IMR-90 (cell line): ENCODE results near the gene ITSN2. TPM values are rescaled to one million over a fixed set of nuclear protein-coding genes. Genes with fewer than 3 reads are reported as not detected.

ENCODE experiments used
- ATAC-seq: fragments of 200-7000 bp; cut with Tn5 transposase; 2 replicates; pipeline ENCODE4 v1.9.1; 2020; ENCODE audit warnings: low read depth, mild to moderate bottlenecking, moderate library complexity
- BruUV-seq: library from RNA; stranded (reverse); fragments of 400-500 nt; replicated peaks from 2 replicates; lab custom pipeline; 2021; lab: Mats Ljungman, UMichigan
- CTCF ChIA-PET: fragments of 300-600 bp; formaldehyde crosslinking; extraction: SDS; loops from one replicate; lab custom pipeline; 2021; ENCODE audit warnings: antibody characterized with exemption; lab: Yijun Ruan, JAX
- POLR2A ChIA-PET: fragments of 300-600 bp; sonication (Branson Sonifier 250); formaldehyde crosslinking; loops from one replicate; lab custom pipeline; 2022; ENCODE audit warnings: antibody characterized with exemption; ENCODE audit not compliant: unreplicated experiment; lab: Charles Lee
- DNase-seq: peaks from one replicate; pipeline ENCODE4 v3.0.0; 2013
- H2AFZ ChIP-seq: replicated peaks from 2 replicates; pipeline ENCODE3; 2013; ENCODE audit warnings: low read length, mild to moderate bottlenecking; ENCODE audit not compliant: poor library complexity
- H2AK5ac ChIP-seq: 2 replicates; pipeline ENCODE4 v1.6.1; 2013; ENCODE audit warnings: low read depth, low read length, inconsistent platforms
- H2AK9ac ChIP-seq: replicated peaks from 2 replicates; pipeline ENCODE3; 2013; ENCODE audit warnings: mild to moderate bottlenecking, low read depth, low read length, moderate library complexity; ENCODE audit not compliant: poor library complexity
- H2BK120ac ChIP-seq: 2 replicates; pipeline ENCODE4 v1.6.1; 2013; ENCODE audit warnings: low read depth, low read length, inconsistent platforms
- H2BK15ac ChIP-seq: 3 replicates; pipeline ENCODE4 v1.6.1; 2013; ENCODE audit warnings: low read depth, low read length, inconsistent platforms
- H2BK20ac ChIP-seq: 2 replicates; pipeline ENCODE4 v1.6.1; 2013; ENCODE audit warnings: low read depth, mild to moderate bottlenecking, inconsistent platforms, low read length, moderate library complexity
- H2BK5ac ChIP-seq: 2 replicates; pipeline ENCODE4 v1.6.1; 2013; ENCODE audit warnings: mild to moderate bottlenecking, low read depth, low read length, inconsistent platforms; ENCODE audit not compliant: poor library complexity, severe bottlenecking
- H3K14ac ChIP-seq: replicated peaks from 2 replicates; pipeline ENCODE4 v1.6.1; 2013; ENCODE audit warnings: low read depth, low read length, inconsistent platforms
- H3K18ac ChIP-seq: 2 replicates; pipeline ENCODE4 v1.6.1; 2013; ENCODE audit warnings: low read depth, low read length, control low read depth
- H3K23ac ChIP-seq: 2 replicates; pipeline ENCODE4 v1.6.1; 2013; ENCODE audit warnings: low read depth, low read length, inconsistent platforms
- H3K27ac ChIP-seq: 2 replicates; pipeline ENCODE4 v1.5.1; 2013; ENCODE audit warnings: mild to moderate bottlenecking, control low read depth, low read length; ENCODE audit not compliant: insufficient read depth
- H3K27me3 ChIP-seq: 2 replicates; pipeline ENCODE4 v1.6.1; 2013; ENCODE audit warnings: low read length; ENCODE audit not compliant: control insufficient read depth, insufficient read depth
- H3K36me3 ChIP-seq: 2 replicates; pipeline ENCODE4 v1.6.1; 2013; ENCODE audit warnings: low read length, mixed read lengths; ENCODE audit not compliant: control insufficient read depth, insufficient read depth
- H3K4ac ChIP-seq: 2 replicates; pipeline ENCODE4 v1.6.1; 2013; ENCODE audit warnings: low read depth, low read length, inconsistent platforms
- H3K4me1 ChIP-seq: 2 replicates; pipeline ENCODE4 v1.6.1; 2013; ENCODE audit warnings: low read length, mixed read lengths; ENCODE audit not compliant: control insufficient read depth, insufficient read depth
- H3K4me2 ChIP-seq: 2 replicates; pipeline ENCODE4 v1.6.1; 2013; ENCODE audit warnings: low read depth, mild to moderate bottlenecking, control low read depth, low read length, moderate library complexity
- H3K4me3 ChIP-seq: 2 replicates; pipeline ENCODE4 v1.5.1; 2013; ENCODE audit warnings: low read depth, mild to moderate bottlenecking, control low read depth, low read length, moderate library complexity; ENCODE audit not compliant: insufficient read depth
- H3K56ac ChIP-seq: 2 replicates; pipeline ENCODE4 v1.6.1; 2013; ENCODE audit warnings: low read length, inconsistent platforms; ENCODE audit not compliant: insufficient read depth; ENCODE audit errors: extremely low read depth
- H3K79me1 ChIP-seq, 2 experiments: 2 replicates each; pipeline ENCODE4 v1.6.1; 2013; ENCODE audit warnings: low read length in 2 of 2, inconsistent platforms in 1 of 2, low read depth in 1 of 2
- H3K9ac ChIP-seq: 2 replicates; pipeline ENCODE4 v1.6.1; 2013; ENCODE audit warnings: low read depth, low read length, control low read depth
- H3K9me1 ChIP-seq: 2 replicates; pipeline ENCODE4 v1.6.1; 2013; ENCODE audit warnings: low read length, inconsistent platforms; ENCODE audit not compliant: insufficient read depth
- H3K9me3 ChIP-seq: 2 replicates; pipeline ENCODE4 v1.6.1; 2013; ENCODE audit warnings: low read length; ENCODE audit not compliant: control insufficient read depth, insufficient read depth
- H4K20me1 ChIP-seq: 2 replicates; pipeline ENCODE4 v1.6.1; 2013; ENCODE audit warnings: low read length, inconsistent platforms; ENCODE audit not compliant: insufficient read depth
- H4K5ac ChIP-seq: 2 replicates; pipeline ENCODE4 v1.6.1; 2013; ENCODE audit warnings: mild to moderate bottlenecking, low read depth, low read length, control low read depth
- H4K8ac ChIP-seq, 2 experiments: 2 replicates each; pipeline ENCODE4 v1.6.1; 2013; ENCODE audit warnings: low read depth in 2 of 2, low read length in 2 of 2, control low read depth in 1 of 2, inconsistent platforms in 1 of 2
- H4K91ac ChIP-seq: 2 replicates; pipeline ENCODE4 v1.6.1; 2013; ENCODE audit warnings: low read depth, low read length, inconsistent platforms; ENCODE audit not compliant: insufficient read depth
- BHLHE40 ChIP-seq: fragments of 150-350 bp; IDR thresholded peaks from 2 replicates; pipeline ENCODE4 v1.6.1; 2016; ENCODE audit warnings: mild to moderate bottlenecking, low read depth, low read length
- CEBPB ChIP-seq: IDR thresholded peaks from 2 replicates; pipeline ENCODE4 v1.6.1; 2012; ENCODE audit warnings: low read depth, low read length, improper control_type of control experiment
- CHD1 ChIP-seq: IDR thresholded peaks from 2 replicates; pipeline ENCODE4 v1.6.1; 2012; ENCODE audit warnings: low read depth, low read length, improper control_type of control experiment
- ELK1 ChIP-seq: fragments of 150-350 bp; IDR thresholded peaks from 2 replicates; pipeline ENCODE4 v1.6.1; 2016; ENCODE audit warnings: low read depth, mild to moderate bottlenecking, low read length, moderate library complexity, borderline replicate concordance
- MXI1 ChIP-seq: IDR thresholded peaks from 2 replicates; pipeline ENCODE4 v1.6.1; 2012; ENCODE audit warnings: low read depth, mild to moderate bottlenecking, low read length, moderate library complexity, borderline replicate concordance
- NFE2L2 ChIP-seq: fragments of 150-350 bp; IDR thresholded peaks from 2 replicates; pipeline ENCODE4 v1.6.1; 2016; ENCODE audit warnings: low read depth, mild to moderate bottlenecking, low read length
- RAD21 ChIP-seq: IDR thresholded peaks from 2 replicates; pipeline ENCODE4 v1.6.1; 2012; ENCODE audit warnings: low read length, improper control_type of control experiment
- RCOR1 ChIP-seq: IDR thresholded peaks from 2 replicates; pipeline ENCODE4 v1.6.1; 2012; ENCODE audit warnings: mild to moderate bottlenecking, low read length, improper control_type of control experiment; ENCODE audit not compliant: insufficient replicate concordance
- RFX5 ChIP-seq: IDR thresholded peaks from 2 replicates; pipeline ENCODE4 v1.8.0; 2012; ENCODE audit warnings: low read depth, mild to moderate bottlenecking, low read length, moderate library complexity
- SMC3 ChIP-seq: fragments of 150-350 bp; IDR thresholded peaks from 2 replicates; pipeline ENCODE4 v1.6.1; 2016; ENCODE audit warnings: low read depth, mild to moderate bottlenecking, antibody characterized with exemption, low read length, moderate library complexity
- WGBS, 2 experiments: methylation state at CpG; one replicate each; pipeline versions ENCODE4 v1.1.5 to v1.1.7; 2013; ENCODE audit warnings: missing lambda C conversion rate in 2 of 2; ENCODE audit not compliant: insufficient read length in 1 of 2; ENCODE audit errors: extremely low coverage in 2 of 2; 5-methylcytosine and 5-hydroxymethylcytosine counted together
- dilution Hi-C: fragments of 300-500 bp; cut with HindIII; formaldehyde crosslinking; loops from one replicate; pipeline ENCODE4 v1.14.3; 2018; ENCODE audit warnings: low sequenced_read_pairs; ENCODE audit not compliant: unreplicated experiment
- in situ Hi-C: fragments of 300-500 bp; cut with MboI; formaldehyde crosslinking; loops from 3 replicates; pipeline ENCODE4 v1.14.3; 2019; ENCODE audit warnings: low sequenced_read_pairs, inconsistent platforms, mixed read lengths
- intact Hi-C: fragments of 100-400 bp; cut with micrococcal nuclease; formaldehyde crosslinking; loops from 2 replicates; pipeline ENCODE4 v1.10.0; 2022
- polyA plus RNA-seq, 3 experiments: library from polyadenylated mRNA; depleted of rRNA; stranded (reverse); fragments of >200 nt; gene quantifications; 2 replicates each; pipeline ENCODE4 v1.2.3, GENCODE V29; 2012; ENCODE audit warnings: low replicate concordance in 1 of 3
- total RNA-seq: library from RNA; depleted of rRNA; stranded (reverse); fragments of >200 nt; gene quantifications from 2 replicates; pipeline ENCODE4 v1.2.3, GENCODE V29; 2012
- TF ChIP-seq, protein P1 (sequence below): fragments of 150-350 bp; IDR thresholded peaks from 2 replicates; pipeline ENCODE4 v1.6.1; 2017; ENCODE audit warnings: mild to moderate bottlenecking, antibody characterized with exemption, low read length, low read depth

The ITSN2 gene
- total and polyA plus RNA-seq, 2 of the 4 experiments (the other 2 are of a cell fraction) = 10.7 to 17.2 TPM

- H3K9me3 ChIP-seq = no peaks in the 10 kb centered on the region
- WGBS, 2 experiments = no CpG with 5 or more reads among the region's 4 CpGs
- no peak overlapping the region for H3K23ac ChIP-seq
- BruUV-seq = no TSS peak
- H4K20me1 ChIP-seq = no peaks in the 10 kb centered on the region
- DNase-seq (peak; percentile 59), ATAC-seq (no peak)
- no peak overlapping the region for H3K4ac ChIP-seq
- no peak overlapping the region for H3K14ac ChIP-seq
- H3K79me1 ChIP-seq = no peaks in the 10 kb centered on the region
- in situ Hi-C loops (no loop called here), intact Hi-C loops (no loop called here), dilution Hi-C loops (no loop called here)
- peaks cover 2% of the 10 kb centered on the region; the same call in 1 of the 2 replicates for H3K4me1 ChIP-seq
- peaks cover 17% of the 10 kb centered on the region for H3K36me3 ChIP-seq
- no peak overlapping the region for H4K5ac ChIP-seq
- H4K8ac ChIP-seq = no peak overlapping the region
- H2BK15ac ChIP-seq = no peak overlapping the region
- CTCF ChIA-PET = interaction anchor here (0.7 to 0.9 kb wide), 2 partner anchors 10 to 22 kb away, joined by 3 to 4 read pairs; no protein-coding TSS in a partner anchor
- H2AK9ac ChIP-seq = no peak overlapping the region
- H3K4me3 ChIP-seq = no peak overlapping the region
- H3K56ac ChIP-seq = no peak overlapping the region
- no peaks in the 10 kb centered on the region; the same call in 1 of the 2 replicates for H3K9me1 ChIP-seq
- H2BK5ac ChIP-seq = no peak overlapping the region
- H3K27me3 ChIP-seq = no peaks in the 10 kb centered on the region
- no peak overlapping the region for H2AFZ ChIP-seq
- TF ChIP-seq CHD1 (no peak), SMC3 (no peak), RAD21 (no peak), RFX5 (no peak), RCOR1 (no peak), NFE2L2 (no peak), ELK1 (no peak), BHLHE40 (no peak), MXI1 (no peak), CEBPB (no peak)
- TF ChIP-seq, protein P1, sequence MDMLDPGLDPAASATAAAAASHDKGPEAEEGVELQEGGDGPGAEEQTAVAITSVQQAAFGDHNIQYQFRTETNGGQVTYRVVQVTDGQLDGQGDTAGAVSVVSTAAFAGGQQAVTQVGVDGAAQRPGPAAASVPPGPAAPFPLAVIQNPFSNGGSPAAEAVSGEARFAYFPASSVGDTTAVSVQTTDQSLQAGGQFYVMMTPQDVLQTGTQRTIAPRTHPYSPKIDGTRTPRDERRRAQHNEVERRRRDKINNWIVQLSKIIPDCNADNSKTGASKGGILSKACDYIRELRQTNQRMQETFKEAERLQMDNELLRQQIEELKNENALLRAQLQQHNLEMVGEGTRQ = no peak
- no peak overlapping the region for H3K9ac ChIP-seq
- H3K27ac ChIP-seq = no peak overlapping the region
- POLR2A ChIA-PET = no interaction called here
- H2AK5ac ChIP-seq = no peak overlapping the region
- no peak overlapping the region for H2BK20ac ChIP-seq
- H4K91ac ChIP-seq = no peak overlapping the region
- no peak overlapping the region for H3K4me2 ChIP-seq
- H2BK120ac ChIP-seq = no peak overlapping the region
- no peak overlapping the region for H3K18ac ChIP-seq
Observed at GRCh38 chr2:24245986-24246776, 114.2 kb downstream of the ITSN2 start.
